IMR-90 (cell line): ENCODE measurements around the gene ZNF385B. TPM values are rescaled to one million over a fixed set of nuclear protein-coding genes. Genes with fewer than 3 reads are reported as not detected.

Experiments
- ATAC-seq: fragments of 200-7000 bp; cut with Tn5 transposase; 2 replicates; pipeline ENCODE4 v1.9.1; 2020; ENCODE audit warnings: low read depth, mild to moderate bottlenecking, moderate library complexity
- BruUV-seq: library from RNA; stranded (reverse); fragments of 400-500 nt; replicated peaks from 2 replicates; lab custom pipeline; 2021; lab: Mats Ljungman, UMichigan
- CTCF ChIA-PET: fragments of 300-600 bp; formaldehyde crosslinking; extraction: SDS; loops from one replicate; lab custom pipeline; 2021; ENCODE audit warnings: antibody characterized with exemption; lab: Yijun Ruan, JAX
- POLR2A ChIA-PET: fragments of 300-600 bp; sonication (Branson Sonifier 250); formaldehyde crosslinking; loops from one replicate; lab custom pipeline; 2022; ENCODE audit warnings: antibody characterized with exemption; ENCODE audit not compliant: unreplicated experiment; lab: Charles Lee
- DNase-seq: peaks from one replicate; pipeline ENCODE4 v3.0.0; 2013
- H2AFZ ChIP-seq: replicated peaks from 2 replicates; pipeline ENCODE3; 2013; ENCODE audit warnings: low read length, mild to moderate bottlenecking; ENCODE audit not compliant: poor library complexity
- H2AK5ac ChIP-seq: 2 replicates; pipeline ENCODE4 v1.6.1; 2013; ENCODE audit warnings: low read depth, low read length, inconsistent platforms
- H2AK9ac ChIP-seq: replicated peaks from 2 replicates; pipeline ENCODE3; 2013; ENCODE audit warnings: mild to moderate bottlenecking, low read depth, low read length, moderate library complexity; ENCODE audit not compliant: poor library complexity
- H2BK120ac ChIP-seq: 2 replicates; pipeline ENCODE4 v1.6.1; 2013; ENCODE audit warnings: low read depth, low read length, inconsistent platforms
- H2BK15ac ChIP-seq: 3 replicates; pipeline ENCODE4 v1.6.1; 2013; ENCODE audit warnings: low read depth, low read length, inconsistent platforms
- H2BK20ac ChIP-seq: 2 replicates; pipeline ENCODE4 v1.6.1; 2013; ENCODE audit warnings: low read depth, mild to moderate bottlenecking, inconsistent platforms, low read length, moderate library complexity
- H2BK5ac ChIP-seq: 2 replicates; pipeline ENCODE4 v1.6.1; 2013; ENCODE audit warnings: mild to moderate bottlenecking, low read depth, low read length, inconsistent platforms; ENCODE audit not compliant: poor library complexity, severe bottlenecking
- H3K14ac ChIP-seq: replicated peaks from 2 replicates; pipeline ENCODE4 v1.6.1; 2013; ENCODE audit warnings: low read depth, low read length, inconsistent platforms
- H3K18ac ChIP-seq: 2 replicates; pipeline ENCODE4 v1.6.1; 2013; ENCODE audit warnings: low read depth, low read length, control low read depth
- H3K23ac ChIP-seq: 2 replicates; pipeline ENCODE4 v1.6.1; 2013; ENCODE audit warnings: low read depth, low read length, inconsistent platforms
- H3K27ac ChIP-seq: 2 replicates; pipeline ENCODE4 v1.5.1; 2013; ENCODE audit warnings: mild to moderate bottlenecking, control low read depth, low read length; ENCODE audit not compliant: insufficient read depth
- H3K27me3 ChIP-seq: 2 replicates; pipeline ENCODE4 v1.6.1; 2013; ENCODE audit warnings: low read length; ENCODE audit not compliant: control insufficient read depth, insufficient read depth
- H3K36me3 ChIP-seq: 2 replicates; pipeline ENCODE4 v1.6.1; 2013; ENCODE audit warnings: low read length, mixed read lengths; ENCODE audit not compliant: control insufficient read depth, insufficient read depth
- H3K4ac ChIP-seq: 2 replicates; pipeline ENCODE4 v1.6.1; 2013; ENCODE audit warnings: low read depth, low read length, inconsistent platforms
- H3K4me1 ChIP-seq: 2 replicates; pipeline ENCODE4 v1.6.1; 2013; ENCODE audit warnings: low read length, mixed read lengths; ENCODE audit not compliant: control insufficient read depth, insufficient read depth
- H3K4me2 ChIP-seq: 2 replicates; pipeline ENCODE4 v1.6.1; 2013; ENCODE audit warnings: low read depth, mild to moderate bottlenecking, control low read depth, low read length, moderate library complexity
- H3K4me3 ChIP-seq: 2 replicates; pipeline ENCODE4 v1.5.1; 2013; ENCODE audit warnings: low read depth, mild to moderate bottlenecking, control low read depth, low read length, moderate library complexity; ENCODE audit not compliant: insufficient read depth
- H3K56ac ChIP-seq: 2 replicates; pipeline ENCODE4 v1.6.1; 2013; ENCODE audit warnings: low read length, inconsistent platforms; ENCODE audit not compliant: insufficient read depth; ENCODE audit errors: extremely low read depth
- H3K79me1 ChIP-seq, 2 experiments: 2 replicates each; pipeline ENCODE4 v1.6.1; 2013; ENCODE audit warnings: low read length in 2 of 2, inconsistent platforms in 1 of 2, low read depth in 1 of 2
- H3K9ac ChIP-seq: 2 replicates; pipeline ENCODE4 v1.6.1; 2013; ENCODE audit warnings: low read depth, low read length, control low read depth
- H3K9me1 ChIP-seq: 2 replicates; pipeline ENCODE4 v1.6.1; 2013; ENCODE audit warnings: low read length, inconsistent platforms; ENCODE audit not compliant: insufficient read depth
- H3K9me3 ChIP-seq: 2 replicates; pipeline ENCODE4 v1.6.1; 2013; ENCODE audit warnings: low read length; ENCODE audit not compliant: control insufficient read depth, insufficient read depth
- H4K20me1 ChIP-seq: 2 replicates; pipeline ENCODE4 v1.6.1; 2013; ENCODE audit warnings: low read length, inconsistent platforms; ENCODE audit not compliant: insufficient read depth
- H4K5ac ChIP-seq: 2 replicates; pipeline ENCODE4 v1.6.1; 2013; ENCODE audit warnings: mild to moderate bottlenecking, low read depth, low read length, control low read depth
- H4K8ac ChIP-seq, 2 experiments: 2 replicates each; pipeline ENCODE4 v1.6.1; 2013; ENCODE audit warnings: low read depth in 2 of 2, low read length in 2 of 2, control low read depth in 1 of 2, inconsistent platforms in 1 of 2
- H4K91ac ChIP-seq: 2 replicates; pipeline ENCODE4 v1.6.1; 2013; ENCODE audit warnings: low read depth, low read length, inconsistent platforms; ENCODE audit not compliant: insufficient read depth
- CEBPB ChIP-seq: IDR thresholded peaks from 2 replicates; pipeline ENCODE4 v1.6.1; 2012; ENCODE audit warnings: low read depth, low read length, improper control_type of control experiment
- MAFK ChIP-seq: IDR thresholded peaks from 2 replicates; pipeline ENCODE4 v1.6.1; 2012; ENCODE audit warnings: low read depth, low read length, improper control_type of control experiment
- MAZ ChIP-seq: IDR thresholded peaks from 2 replicates; pipeline ENCODE4 v1.6.1; 2012; ENCODE audit warnings: low read depth, mild to moderate bottlenecking, low read length, improper control_type of control experiment, moderate library complexity, borderline replicate concordance
- MXI1 ChIP-seq: IDR thresholded peaks from 2 replicates; pipeline ENCODE4 v1.6.1; 2012; ENCODE audit warnings: low read depth, mild to moderate bottlenecking, low read length, moderate library complexity, borderline replicate concordance
- POLR2A ChIP-seq: IDR thresholded peaks from 2 replicates; pipeline ENCODE4 v1.6.1; 2012; ENCODE audit warnings: mild to moderate bottlenecking, low read depth, low read length
- RFX5 ChIP-seq: IDR thresholded peaks from 2 replicates; pipeline ENCODE4 v1.8.0; 2012; ENCODE audit warnings: low read depth, mild to moderate bottlenecking, low read length, moderate library complexity
- WGBS, 2 experiments: methylation state at CpG; one replicate each; pipeline versions ENCODE4 v1.1.5 to v1.1.7; 2013; ENCODE audit warnings: missing lambda C conversion rate in 2 of 2; ENCODE audit not compliant: insufficient read length in 1 of 2; ENCODE audit errors: extremely low coverage in 2 of 2; 5-methylcytosine and 5-hydroxymethylcytosine counted together
- dilution Hi-C: fragments of 300-500 bp; cut with HindIII; formaldehyde crosslinking; loops from one replicate; pipeline ENCODE4 v1.14.3; 2018; ENCODE audit warnings: low sequenced_read_pairs; ENCODE audit not compliant: unreplicated experiment
- in situ Hi-C: fragments of 300-500 bp; cut with MboI; formaldehyde crosslinking; loops from 3 replicates; pipeline ENCODE4 v1.14.3; 2019; ENCODE audit warnings: low sequenced_read_pairs, inconsistent platforms, mixed read lengths
- intact Hi-C: fragments of 100-400 bp; cut with micrococcal nuclease; formaldehyde crosslinking; loops from 2 replicates; pipeline ENCODE4 v1.10.0; 2022
- polyA plus RNA-seq, 3 experiments: library from polyadenylated mRNA; depleted of rRNA; stranded (reverse); fragments of >200 nt; gene quantifications; 2 replicates each; pipeline ENCODE4 v1.2.3, GENCODE V29; 2012; ENCODE audit warnings: low replicate concordance in 1 of 3
- total RNA-seq: library from RNA; depleted of rRNA; stranded (reverse); fragments of >200 nt; gene quantifications from 2 replicates; pipeline ENCODE4 v1.2.3, GENCODE V29; 2012
- TF ChIP-seq, protein P1 (sequence below): conservative IDR thresholded peaks from 2 replicates; pipeline ENCODE4 v1.5.1; 2012; ENCODE audit warnings: mild to moderate bottlenecking, low read depth, low read length, improper control_type of control experiment

Gene ZNF385B
- total and polyA plus RNA-seq, 2 of the 4 experiments (the other 2 are of a cell fraction) = not detected

- peaks cover 2% of the 10 kb centered on the region; the same call in 1 of the 2 replicates for H3K4me1 ChIP-seq
- no peak overlapping the region for H2AFZ ChIP-seq
- H4K8ac ChIP-seq = no peak overlapping the region
- DNase-seq = no peak
- dilution Hi-C loops = no loop called here
- H2BK15ac ChIP-seq = no peak overlapping the region
- no peak for ATAC-seq
- CTCF ChIA-PET = interaction anchor here (0.6 kb wide), 1 partner anchor 29 kb away, joined by 6 read pairs; no protein-coding TSS in a partner anchor
- H3K36me3 ChIP-seq = no peaks in the 10 kb centered on the region
- in situ Hi-C loops = no loop called here
- H3K9me1 ChIP-seq = no peaks in the 10 kb centered on the region
- no peak overlapping the region for H3K27ac ChIP-seq
- no peak overlapping the region for H2AK5ac ChIP-seq
- POLR2A ChIA-PET = no interaction called here
- no peak overlapping the region for H3K4me3 ChIP-seq
- no peak overlapping the region for H3K56ac ChIP-seq
- H3K23ac ChIP-seq = no peak overlapping the region
- H2BK120ac ChIP-seq = no peak overlapping the region
- H3K18ac ChIP-seq = no peak overlapping the region
- no peak overlapping the region for H3K9ac ChIP-seq
- H3K4ac ChIP-seq = no peak overlapping the region
- H4K20me1 ChIP-seq = no peaks in the 10 kb centered on the region
- no peak overlapping the region for H2BK5ac ChIP-seq
- H3K4me2 ChIP-seq = no peak overlapping the region
- no peak overlapping the region for H4K91ac ChIP-seq
- no TSS peak for BruUV-seq
- no peak overlapping the region for H2BK20ac ChIP-seq
- H3K27me3 ChIP-seq = no peaks in the 10 kb centered on the region
- no peak overlapping the region for H4K5ac ChIP-seq
- H3K14ac ChIP-seq = no peak overlapping the region
- intact Hi-C loops = no loop called here
- WGBS, 2 experiments = no CpG with 5 or more reads among the region's 2 CpGs
- no peaks in the 10 kb centered on the region for H3K9me3 ChIP-seq
- no peak overlapping the region for H2AK9ac ChIP-seq
- H3K79me1 ChIP-seq = no peaks in the 10 kb centered on the region
- no peak for TF ChIP-seq MAFK
- TF ChIP-seq MAZ = no peak
- TF ChIP-seq MXI1 = no peak
- no peak for TF ChIP-seq RFX5
- TF ChIP-seq CEBPB = no peak
- no peak for TF ChIP-seq POLR2A
- TF ChIP-seq, protein P1, sequence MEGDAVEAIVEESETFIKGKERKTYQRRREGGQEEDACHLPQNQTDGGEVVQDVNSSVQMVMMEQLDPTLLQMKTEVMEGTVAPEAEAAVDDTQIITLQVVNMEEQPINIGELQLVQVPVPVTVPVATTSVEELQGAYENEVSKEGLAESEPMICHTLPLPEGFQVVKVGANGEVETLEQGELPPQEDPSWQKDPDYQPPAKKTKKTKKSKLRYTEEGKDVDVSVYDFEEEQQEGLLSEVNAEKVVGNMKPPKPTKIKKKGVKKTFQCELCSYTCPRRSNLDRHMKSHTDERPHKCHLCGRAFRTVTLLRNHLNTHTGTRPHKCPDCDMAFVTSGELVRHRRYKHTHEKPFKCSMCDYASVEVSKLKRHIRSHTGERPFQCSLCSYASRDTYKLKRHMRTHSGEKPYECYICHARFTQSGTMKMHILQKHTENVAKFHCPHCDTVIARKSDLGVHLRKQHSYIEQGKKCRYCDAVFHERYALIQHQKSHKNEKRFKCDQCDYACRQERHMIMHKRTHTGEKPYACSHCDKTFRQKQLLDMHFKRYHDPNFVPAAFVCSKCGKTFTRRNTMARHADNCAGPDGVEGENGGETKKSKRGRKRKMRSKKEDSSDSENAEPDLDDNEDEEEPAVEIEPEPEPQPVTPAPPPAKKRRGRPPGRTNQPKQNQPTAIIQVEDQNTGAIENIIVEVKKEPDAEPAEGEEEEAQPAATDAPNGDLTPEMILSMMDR = no peak
Observed at GRCh38 chr2:179565807-179566206, 295.6 kb downstream of the ZNF385B start.
